B cell (primary cell): ENCODE measurements around the gene AAR2. TPM values are rescaled to one million over a fixed set of nuclear protein-coding genes. Genes with fewer than 3 reads are reported as not detected.

Experiments used
- ATAC-seq: fragments of 200-7000 bp; cut with Tn5 transposase; one replicate; pipeline ENCODE4 v1.10.0; 2021; ENCODE audit warnings: low read depth, mild to moderate bottlenecking, moderate number of reproducible peaks, moderate library complexity
- CTCF ChIA-PET: fragments of 350-600 bp; sonication (Branson Sonifier 250); formaldehyde crosslinking; loops from one replicate; lab custom pipeline; 2021; ENCODE audit warnings: antibody characterized with exemption, inconsistent platforms; lab: Charles Lee
- POLR2A ChIA-PET: fragments of 350-600 bp; sonication (Branson Sonifier 250); formaldehyde crosslinking; loops from one replicate; lab custom pipeline; 2021; ENCODE audit warnings: antibody characterized with exemption; lab: Charles Lee
- DNase-seq: peaks from one replicate; pipeline ENCODE4 v3.0.0; 2013
- H2AFZ ChIP-seq: 2 replicates; pipeline ENCODE4 v1.6.1; 2012; ENCODE audit warnings: mild to moderate bottlenecking, low read depth, low read length; ENCODE audit not compliant: insufficient read depth, poor library complexity, severe bottlenecking
- H3K27ac ChIP-seq, 2 donors: 1 replicate in 1 of 2; 2 replicates in 1 of 2; pipeline ENCODE4 v1.5.1; 2012 to 2013; ENCODE audit warnings: low read length in 2 of 2, mild to moderate bottlenecking in 2 of 2, moderate library complexity in 1 of 2
- H3K27me3 ChIP-seq, 4 experiments: fragments of 200-600 bp in 1 of 4; sonication (generic) in 1 of 4; replicated peaks in 1 of 4; 1 replicate in 2 of 4; 2 replicates in 2 of 4; pipeline versions ENCODE4 v1.6.1 to v1.7.0; 2013 to 2016; ENCODE audit warnings: low read length in 3 of 4, mild to moderate bottlenecking in 2 of 4, mixed read lengths in 1 of 4, moderate library complexity in 1 of 4; ENCODE audit not compliant: insufficient read depth in 4 of 4, control insufficient read depth in 3 of 4; ENCODE audit errors: control extremely low read depth in 1 of 4
- H3K36me3 ChIP-seq, 2 experiments: replicated peaks in 1 of 2; 1 replicate in 1 of 2; 2 replicates in 1 of 2; pipeline versions ENCODE4 v1.6.1 to v1.7.1; 2013; ENCODE audit warnings: low read length in 1 of 2; ENCODE audit not compliant: insufficient read depth in 2 of 2, control insufficient read depth in 1 of 2; ENCODE audit errors: control extremely low read depth in 1 of 2, extremely low read depth in 1 of 2
- H3K4me1 ChIP-seq, 2 donors: fragments of 200-600 bp in 1 of 2; sonication (generic) in 1 of 2; 1 replicate in 1 of 2; 2 replicates in 1 of 2; pipeline versions ENCODE4 v1.5.1 to v1.6.1; 2013 to 2017; ENCODE audit warnings: low read length in 2 of 2; ENCODE audit not compliant: control insufficient read depth in 2 of 2, insufficient read depth in 2 of 2
- H3K4me2 ChIP-seq: replicated peaks from 2 replicates; pipeline ENCODE3; 2012; ENCODE audit warnings: mild to moderate bottlenecking, low read depth, low read length; ENCODE audit not compliant: poor library complexity, severe bottlenecking
- H3K4me3 ChIP-seq, 5 experiments: fragments of 200-600 bp in 1 of 5; sonication (generic) in 1 of 5; 1 replicate in 3 of 5; 2 replicates in 2 of 5; pipeline versions ENCODE4 v1.5.1 to v1.7.0; 2011 to 2016; ENCODE audit warnings: low read length in 4 of 5, mild to moderate bottlenecking in 4 of 5, low read depth in 2 of 5, control low read depth in 1 of 5, moderate library complexity in 1 of 5; ENCODE audit not compliant: insufficient read depth in 1 of 5; ENCODE audit errors: control extremely low read depth in 1 of 5, extremely low read depth in 1 of 5
- H3K79me2 ChIP-seq: fragments of 200-600 bp; sonication (generic); one replicate; pipeline ENCODE4 v1.6.0; 2016; ENCODE audit warnings: low read length; ENCODE audit not compliant: control insufficient read depth, insufficient read depth
- H3K9ac ChIP-seq: fragments of 200-600 bp; sonication (generic); 2 replicates; pipeline ENCODE4 v1.6.1; 2017; ENCODE audit warnings: mild to moderate bottlenecking, low read length, moderate library complexity
- H3K9me3 ChIP-seq, 3 donors: one replicate each; pipeline versions ENCODE4 v1.6.1 to v1.7.1; 2013; ENCODE audit warnings: low read length in 2 of 3; ENCODE audit not compliant: control insufficient read depth in 2 of 3, insufficient read depth in 1 of 3; ENCODE audit errors: control extremely low read depth in 1 of 3
- H4K20me1 ChIP-seq: 2 replicates; pipeline ENCODE4 v1.6.0; 2012; ENCODE audit warnings: mild to moderate bottlenecking, low read length; ENCODE audit not compliant: insufficient read depth, control insufficient read depth, poor library complexity, severe bottlenecking
- H3K27ac Mint-ChIP-seq: one replicate; pipeline ENCODE4 v1.8.0; 2021; ENCODE audit warnings: mixed read lengths
- H3K27me3 Mint-ChIP-seq: one replicate; pipeline ENCODE4 v1.8.0; 2021; ENCODE audit warnings: mixed read lengths
- H3K4me1 Mint-ChIP-seq: one replicate; pipeline ENCODE4 v1.8.0; 2021; ENCODE audit warnings: mixed read lengths
- H3K4me3 Mint-ChIP-seq: one replicate; pipeline ENCODE4 v1.8.0; 2021; ENCODE audit warnings: mixed read lengths
- H3K9me3 Mint-ChIP-seq: one replicate; pipeline ENCODE4 v1.8.0; 2022; ENCODE audit warnings: mixed read lengths; ENCODE audit not compliant: insufficient read depth
- EZH2 ChIP-seq: IDR thresholded peaks from 2 replicates; pipeline ENCODE4 v1.6.1; 2012; ENCODE audit warnings: borderline replicate concordance, low read depth, mild to moderate bottlenecking, moderate library complexity, low read length; ENCODE audit not compliant: insufficient read depth, poor library complexity, severe bottlenecking
- WGBS: methylation state at CpG from one replicate; pipeline ENCODE4 v1.1.5; 2013; ENCODE audit warnings: missing lambda C conversion rate; ENCODE audit not compliant: insufficient coverage; 5-methylcytosine and 5-hydroxymethylcytosine counted together
- intact Hi-C: fragments of 100-400 bp; cut with micrococcal nuclease; formaldehyde crosslinking; loops from one replicate; pipeline ENCODE4 v1.10.0; 2022
- polyA plus RNA-seq: library from polyadenylated mRNA; depleted of rRNA; stranded (reverse); fragments of >200 nt; gene quantifications from 2 replicates; pipeline ENCODE4 v1.2.3, GENCODE V29; 2012
- total RNA-seq, 2 donors: library from RNA; stranded (reverse); fragments of 120-200 nt in 1 of 2; gene quantifications; 1 replicate in 1 of 2; 2 replicates in 1 of 2; pipeline versions ENCODE4 v1.2.3 to v1.2.4, GENCODE V29; 2013 to 2022
- TF ChIP-seq, protein P1 (sequence below): fragments of 200-600 bp; IDR thresholded peaks from one replicate; pipeline ENCODE4 v1.8.0; 2022; ENCODE audit warnings: antibody characterized with exemption, mild to moderate bottlenecking

AAR2 gene
- total and polyA plus RNA-seq, 2 donors (not counting 1 experiment from before 2014, with no cell fraction given), result 10.3 to 21.3 TPM

DNA sequence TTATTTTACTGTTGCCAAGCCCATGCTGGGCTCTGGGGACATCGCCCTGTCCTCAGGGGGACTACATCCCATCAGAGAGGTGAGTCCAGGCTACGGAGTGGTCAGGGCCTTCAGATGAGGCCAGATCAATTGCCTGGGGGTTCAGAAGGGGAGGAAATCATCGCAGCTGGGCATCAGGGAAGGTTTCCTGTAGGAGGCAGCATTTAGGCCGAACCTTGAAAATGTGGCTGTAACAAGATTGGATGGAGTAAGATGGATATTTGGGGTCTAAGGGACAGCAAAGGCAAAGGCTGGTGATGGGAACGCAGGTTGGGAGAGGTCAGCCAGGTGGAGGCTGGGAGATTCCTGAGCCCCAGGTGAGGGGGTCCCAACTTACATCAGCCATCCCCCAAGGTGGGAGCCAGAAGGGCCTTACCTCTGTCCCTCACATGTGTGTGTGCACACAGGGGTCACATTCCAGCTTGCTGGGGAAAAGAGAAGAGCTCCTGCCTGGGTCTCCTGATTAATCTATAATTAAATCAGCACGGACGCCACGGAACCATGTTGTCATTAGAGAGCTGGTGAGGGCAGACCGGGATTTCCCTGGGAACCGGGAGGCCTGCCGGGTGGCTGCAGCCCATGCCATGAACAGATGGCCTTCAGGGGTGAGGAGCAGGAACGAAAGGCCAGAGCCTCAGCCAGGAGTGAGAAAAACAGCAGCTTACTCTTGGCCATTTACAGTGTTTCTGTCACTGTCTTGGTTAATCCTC is 39.3 kb downstream of the AAR2 start:
- H3K4me3 ChIP-seq, result no peak overlapping the region
- H4K20me1 ChIP-seq, result no peaks in the 10 kb centered on the region
- Mint-ChIP-seq H3K27me3 (peaks cover 24% of the 10 kb centered on the region), H3K9me3 (no peaks in the 10 kb centered on the region), H3K4me1 (no peaks in the 10 kb centered on the region), H3K27ac (no peak overlapping the region), H3K4me3 (no peak overlapping the region)
- ChIA-PET CTCF (no interaction called here), POLR2A (no interaction called here)
- ATAC-seq (no peak), DNase-seq (no peak)
- H3K36me3 ChIP-seq, result no peaks in the 10 kb centered on the region
- no peaks in the 10 kb centered on the region for H3K79me2 ChIP-seq
- no peaks in the 10 kb centered on the region for H3K4me1 ChIP-seq
- no peak overlapping the region for H2AFZ ChIP-seq
- TF ChIP-seq EZH2, result no peak
- TF ChIP-seq, protein P1, sequence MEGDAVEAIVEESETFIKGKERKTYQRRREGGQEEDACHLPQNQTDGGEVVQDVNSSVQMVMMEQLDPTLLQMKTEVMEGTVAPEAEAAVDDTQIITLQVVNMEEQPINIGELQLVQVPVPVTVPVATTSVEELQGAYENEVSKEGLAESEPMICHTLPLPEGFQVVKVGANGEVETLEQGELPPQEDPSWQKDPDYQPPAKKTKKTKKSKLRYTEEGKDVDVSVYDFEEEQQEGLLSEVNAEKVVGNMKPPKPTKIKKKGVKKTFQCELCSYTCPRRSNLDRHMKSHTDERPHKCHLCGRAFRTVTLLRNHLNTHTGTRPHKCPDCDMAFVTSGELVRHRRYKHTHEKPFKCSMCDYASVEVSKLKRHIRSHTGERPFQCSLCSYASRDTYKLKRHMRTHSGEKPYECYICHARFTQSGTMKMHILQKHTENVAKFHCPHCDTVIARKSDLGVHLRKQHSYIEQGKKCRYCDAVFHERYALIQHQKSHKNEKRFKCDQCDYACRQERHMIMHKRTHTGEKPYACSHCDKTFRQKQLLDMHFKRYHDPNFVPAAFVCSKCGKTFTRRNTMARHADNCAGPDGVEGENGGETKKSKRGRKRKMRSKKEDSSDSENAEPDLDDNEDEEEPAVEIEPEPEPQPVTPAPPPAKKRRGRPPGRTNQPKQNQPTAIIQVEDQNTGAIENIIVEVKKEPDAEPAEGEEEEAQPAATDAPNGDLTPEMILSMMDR, result no peak
- peaks cover 0 to 3% (median 0%) of the 10 kb centered on the region in 3 donors for H3K9me3 ChIP-seq
- 90% methylated on average over 11 of the region's 12 CpGs for WGBS
- peaks cover 0 to 12% (median 0%) of the 10 kb centered on the region in 4 experiments for H3K27me3 ChIP-seq
- intact Hi-C loops, result no loop called here
- no peak overlapping the region for H3K9ac ChIP-seq
- H3K4me2 ChIP-seq, result no peak overlapping the region
- H3K27ac ChIP-seq, result no peak overlapping the region

DNA sequence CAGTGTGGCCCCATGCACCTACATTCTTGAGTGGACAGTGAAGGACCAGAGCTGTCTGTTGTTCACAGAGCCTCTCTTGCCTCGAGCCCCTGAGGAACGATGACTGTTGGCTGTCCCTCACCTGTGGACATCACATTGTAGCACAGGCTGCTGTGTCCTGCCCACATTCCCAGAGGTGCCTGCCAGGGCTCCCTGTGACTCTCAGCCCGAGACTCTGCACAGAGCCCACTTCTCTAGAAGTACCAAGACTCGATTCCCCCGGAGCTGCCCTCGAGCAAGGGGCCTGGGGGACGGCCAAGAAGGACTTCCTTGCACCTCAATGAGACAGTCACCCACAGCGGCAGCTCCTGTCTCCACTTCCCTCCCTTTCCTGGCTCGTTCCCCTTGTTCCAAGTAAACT is 41.3 kb downstream of the AAR2 start:
- WGBS, result 76% methylated on average over 9 of the region's 9 CpGs
- no peaks in the 10 kb centered on the region for H3K9me3 Mint-ChIP-seq
- ATAC-seq, result no peak
- Histone ChIP-seq H3K27ac (no peak overlapping the region), H3K79me2 (no peaks in the 10 kb centered on the region), H4K20me1 (no peaks in the 10 kb centered on the region), H3K9ac (no peak overlapping the region), H3K4me1 (no peaks in the 10 kb centered on the region), H3K36me3 (no peaks in the 10 kb centered on the region), H2AFZ (no peak overlapping the region), H3K9me3 (peaks cover 0 to 3% (median 0%) of the 10 kb centered on the region in 3 donors), H3K4me3 (no peak overlapping the region), H3K4me2 (no peak overlapping the region), H3K27me3 (peaks cover 0 to 13% (median 0%) of the 10 kb centered on the region in 4 experiments)
- intact Hi-C loops, result no loop called here
- no peaks in the 10 kb centered on the region for H3K4me1 Mint-ChIP-seq
- POLR2A ChIA-PET, result no interaction called here
- peaks cover 35% of the 10 kb centered on the region for H3K27me3 Mint-ChIP-seq
- no peak overlapping the region for H3K27ac Mint-ChIP-seq
- no peak for TF ChIP-seq EZH2
- TF ChIP-seq, protein P1, result no peak
- DNase-seq, result no peak
- CTCF ChIA-PET, result no interaction called here
- H3K4me3 Mint-ChIP-seq, result no peak overlapping the region
